DMS 273 (cell line): Measurements from ENCODE around the gene KLF7.

Source experiments
- DNase-seq: peaks from one replicate; lab custom pipeline; 2025; ENCODE audit not compliant: unreplicated experiment; lab: John Stamatoyannopoulos, UW

KLF7 gene

GRCh38 chr2:207129821-207130220 lies 35.9 kb downstream of the KLF7 start:
- DNase-seq: peak; percentile 61

- DNase-seq: no peak
These were observed 36.9 kb downstream of the KLF7 start for GRCh38 chr2:207128867-207129266.

- no peak for DNase-seq
These were observed 38.9 kb downstream of the KLF7 start for GRCh38 chr2:207126724-207127308.

- DNase-seq: no peak
These were observed 41.9 kb downstream of the KLF7 start for GRCh38 chr2:207123776-207124391.

- no peak for DNase-seq
These were observed 42.4 kb downstream of the KLF7 start for GRCh38 chr2:207123335-207123744.

- DNase-seq: no peak
These were observed 43.0 kb downstream of the KLF7 start for GRCh38 chr2:207122651-207123334.

GRCh38 chr2:207121784-207122183 lies 44.0 kb downstream of the KLF7 start:
- DNase-seq: no peak

- DNase-seq: no peak
These were observed 46.7 kb downstream of the KLF7 start for GRCh38 chr2:207119048-207119447.

GRCh38 chr2:207117668-207118067 lies 48.1 kb downstream of the KLF7 start:
- DNase-seq: no peak

- no peak for DNase-seq
These were observed 49.9 kb downstream of the KLF7 start for GRCh38 chr2:207115715-207116364.

GRCh38 chr2:207113414-207113813 lies 52.3 kb downstream of the KLF7 start:
- peak; percentile 47 for DNase-seq

- no peak for DNase-seq
These were observed 53.0 kb downstream of the KLF7 start for GRCh38 chr2:207112785-207113184.

GRCh38 chr2:207112383-207112782 lies 53.4 kb downstream of the KLF7 start:
- no peak for DNase-seq

GRCh38 chr2:207111757-207112156 lies 54.0 kb downstream of the KLF7 start:
- DNase-seq: no peak

- no peak for DNase-seq
These were observed 55.0 kb downstream of the KLF7 start for GRCh38 chr2:207110715-207111114.

- no peak for DNase-seq
These were observed 55.4 kb downstream of the KLF7 start for GRCh38 chr2:207110310-207110709.

GRCh38 chr2:207109768-207110167 lies 56.0 kb downstream of the KLF7 start:
- no peak for DNase-seq

GRCh38 chr2:207108440-207108839 lies 57.3 kb downstream of the KLF7 start:
- DNase-seq: no peak

- DNase-seq: no peak
These were observed 58.2 kb downstream of the KLF7 start for GRCh38 chr2:207107551-207107950.

GRCh38 chr2:207107131-207107530 lies 58.6 kb downstream of the KLF7 start:
- DNase-seq: no peak

- no peak for DNase-seq
These were observed 62.6 kb downstream of the KLF7 start for GRCh38 chr2:207103132-207103531.

GRCh38 chr2:207101984-207102383 lies 63.8 kb downstream of the KLF7 start:
- peak; percentile 16 for DNase-seq
